ENCODE data around the gene MACIR. TPM values are rescaled to one million over a fixed set of nuclear protein-coding genes. Genes with fewer than 3 reads are reported as not detected.

MACIR gene
- total and polyA plus RNA-seq, 9 of the 15 experiments (the other 6 are each of a cell fraction or from before 2014, with no cell fraction given), result 1.4 to 11.6 (median 9.4) TPM

GRCh38 chr5:103224118-103224893, 34.3 kb upstream of the MACIR start (continued):
- no peak for TF ChIP-seq RFX5 (IDR thresholded peaks at IDR 0.05; ENCODE audit: low read depth, low read length)
- TF ChIP-seq USF1 (CRISPR knock-in tag; IDR thresholded peaks at IDR 0.05), result no peak
- TF ChIP-seq RBM39 (optimal IDR thresholded peaks at IDR 0.05; ENCODE audit: low read depth, low read length), result no peak
- peak; percentile 66; the same call in 1 of the 2 replicates for TF ChIP-seq DEAF1 (CRISPR knock-in tag; IDR thresholded peaks at IDR 0.05)
- TF ChIP-seq CHD2 (IDR thresholded peaks at IDR 0.05; ENCODE audit: low read depth, low read length), result no peak
- no peak for TF ChIP-seq HOXB6 (CRISPR knock-in tag; IDR thresholded peaks at IDR 0.05; ENCODE audit: borderline replicate concordance)
- TF ChIP-seq POLR2A (conservative IDR thresholded peaks at IDR 0.05), result no peak
- TF ChIP-seq BHLHE40 (IDR thresholded peaks at IDR 0.05; ENCODE audit: low read length), result peak; percentile 48
- TF ChIP-seq KDM1A (IDR thresholded peaks at IDR 0.05), result no peak
- no peak for TF ChIP-seq SAFB2 (IDR thresholded peaks at IDR 0.05; ENCODE audit: borderline replicate concordance, low read depth, low read length, severe bottlenecking)
- no peak for TF ChIP-seq MXD1 (CRISPR knock-in tag; IDR thresholded peaks at IDR 0.05; ENCODE audit: borderline replicate concordance, poor library complexity, severe bottlenecking)
- TF ChIP-seq CBX1 (IDR thresholded peaks at IDR 0.05; ENCODE audit: low read depth), result no peak
- no peak for TF ChIP-seq MLLT1 (IDR thresholded peaks at IDR 0.05)
- TF ChIP-seq ZBTB26 (CRISPR knock-in tag; IDR thresholded peaks at IDR 0.05), result no peak
- no peak for TF ChIP-seq ZNF140 (CRISPR knock-in tag; IDR thresholded peaks at IDR 0.05)
- no peak for TF ChIP-seq ZNF586 (CRISPR knock-in tag; conservative IDR thresholded peaks at IDR 0.05)
